IMR-90 (cell line): ENCODE results near the gene DOCK4. TPM values are rescaled to one million over a fixed set of nuclear protein-coding genes. Genes with fewer than 3 reads are reported as not detected.

ENCODE experiments used
- ATAC-seq: fragments of 200-7000 bp; cut with Tn5 transposase; 2 replicates; pipeline ENCODE4 v1.9.1; 2020; ENCODE audit warnings: low read depth, mild to moderate bottlenecking, moderate library complexity
- BruUV-seq: library from RNA; stranded (reverse); fragments of 400-500 nt; replicated peaks from 2 replicates; lab custom pipeline; 2021; lab: Mats Ljungman, UMichigan
- CTCF ChIA-PET: fragments of 300-600 bp; formaldehyde crosslinking; extraction: SDS; loops from one replicate; lab custom pipeline; 2021; ENCODE audit warnings: antibody characterized with exemption; lab: Yijun Ruan, JAX
- POLR2A ChIA-PET: fragments of 300-600 bp; sonication (Branson Sonifier 250); formaldehyde crosslinking; loops from one replicate; lab custom pipeline; 2022; ENCODE audit warnings: antibody characterized with exemption; ENCODE audit not compliant: unreplicated experiment; lab: Charles Lee
- DNase-seq: peaks from one replicate; pipeline ENCODE4 v3.0.0; 2013
- H2AFZ ChIP-seq: replicated peaks from 2 replicates; pipeline ENCODE3; 2013; ENCODE audit warnings: low read length, mild to moderate bottlenecking; ENCODE audit not compliant: poor library complexity
- H2AK5ac ChIP-seq: 2 replicates; pipeline ENCODE4 v1.6.1; 2013; ENCODE audit warnings: low read depth, low read length, inconsistent platforms
- H2AK9ac ChIP-seq: replicated peaks from 2 replicates; pipeline ENCODE3; 2013; ENCODE audit warnings: mild to moderate bottlenecking, low read depth, low read length, moderate library complexity; ENCODE audit not compliant: poor library complexity
- H2BK120ac ChIP-seq: 2 replicates; pipeline ENCODE4 v1.6.1; 2013; ENCODE audit warnings: low read depth, low read length, inconsistent platforms
- H2BK15ac ChIP-seq: 3 replicates; pipeline ENCODE4 v1.6.1; 2013; ENCODE audit warnings: low read depth, low read length, inconsistent platforms
- H2BK20ac ChIP-seq: 2 replicates; pipeline ENCODE4 v1.6.1; 2013; ENCODE audit warnings: low read depth, mild to moderate bottlenecking, inconsistent platforms, low read length, moderate library complexity
- H2BK5ac ChIP-seq: 2 replicates; pipeline ENCODE4 v1.6.1; 2013; ENCODE audit warnings: mild to moderate bottlenecking, low read depth, low read length, inconsistent platforms; ENCODE audit not compliant: poor library complexity, severe bottlenecking
- H3K14ac ChIP-seq: replicated peaks from 2 replicates; pipeline ENCODE4 v1.6.1; 2013; ENCODE audit warnings: low read depth, low read length, inconsistent platforms
- H3K18ac ChIP-seq: 2 replicates; pipeline ENCODE4 v1.6.1; 2013; ENCODE audit warnings: low read depth, low read length, control low read depth
- H3K23ac ChIP-seq: 2 replicates; pipeline ENCODE4 v1.6.1; 2013; ENCODE audit warnings: low read depth, low read length, inconsistent platforms
- H3K27ac ChIP-seq: 2 replicates; pipeline ENCODE4 v1.5.1; 2013; ENCODE audit warnings: mild to moderate bottlenecking, control low read depth, low read length; ENCODE audit not compliant: insufficient read depth
- H3K27me3 ChIP-seq: 2 replicates; pipeline ENCODE4 v1.6.1; 2013; ENCODE audit warnings: low read length; ENCODE audit not compliant: control insufficient read depth, insufficient read depth
- H3K36me3 ChIP-seq: 2 replicates; pipeline ENCODE4 v1.6.1; 2013; ENCODE audit warnings: low read length, mixed read lengths; ENCODE audit not compliant: control insufficient read depth, insufficient read depth
- H3K4ac ChIP-seq: 2 replicates; pipeline ENCODE4 v1.6.1; 2013; ENCODE audit warnings: low read depth, low read length, inconsistent platforms
- H3K4me1 ChIP-seq: 2 replicates; pipeline ENCODE4 v1.6.1; 2013; ENCODE audit warnings: low read length, mixed read lengths; ENCODE audit not compliant: control insufficient read depth, insufficient read depth
- H3K4me2 ChIP-seq: 2 replicates; pipeline ENCODE4 v1.6.1; 2013; ENCODE audit warnings: low read depth, mild to moderate bottlenecking, control low read depth, low read length, moderate library complexity
- H3K4me3 ChIP-seq: 2 replicates; pipeline ENCODE4 v1.5.1; 2013; ENCODE audit warnings: low read depth, mild to moderate bottlenecking, control low read depth, low read length, moderate library complexity; ENCODE audit not compliant: insufficient read depth
- H3K56ac ChIP-seq: 2 replicates; pipeline ENCODE4 v1.6.1; 2013; ENCODE audit warnings: low read length, inconsistent platforms; ENCODE audit not compliant: insufficient read depth; ENCODE audit errors: extremely low read depth
- H3K79me1 ChIP-seq, 2 experiments: 2 replicates each; pipeline ENCODE4 v1.6.1; 2013; ENCODE audit warnings: low read length in 2 of 2, inconsistent platforms in 1 of 2, low read depth in 1 of 2
- H3K9ac ChIP-seq: 2 replicates; pipeline ENCODE4 v1.6.1; 2013; ENCODE audit warnings: low read depth, low read length, control low read depth
- H3K9me1 ChIP-seq: 2 replicates; pipeline ENCODE4 v1.6.1; 2013; ENCODE audit warnings: low read length, inconsistent platforms; ENCODE audit not compliant: insufficient read depth
- H3K9me3 ChIP-seq: 2 replicates; pipeline ENCODE4 v1.6.1; 2013; ENCODE audit warnings: low read length; ENCODE audit not compliant: control insufficient read depth, insufficient read depth
- H4K20me1 ChIP-seq: 2 replicates; pipeline ENCODE4 v1.6.1; 2013; ENCODE audit warnings: low read length, inconsistent platforms; ENCODE audit not compliant: insufficient read depth
- H4K5ac ChIP-seq: 2 replicates; pipeline ENCODE4 v1.6.1; 2013; ENCODE audit warnings: mild to moderate bottlenecking, low read depth, low read length, control low read depth
- H4K8ac ChIP-seq, 2 experiments: 2 replicates each; pipeline ENCODE4 v1.6.1; 2013; ENCODE audit warnings: low read depth in 2 of 2, low read length in 2 of 2, control low read depth in 1 of 2, inconsistent platforms in 1 of 2
- H4K91ac ChIP-seq: 2 replicates; pipeline ENCODE4 v1.6.1; 2013; ENCODE audit warnings: low read depth, low read length, inconsistent platforms; ENCODE audit not compliant: insufficient read depth
- BHLHE40 ChIP-seq: fragments of 150-350 bp; IDR thresholded peaks from 2 replicates; pipeline ENCODE4 v1.6.1; 2016; ENCODE audit warnings: mild to moderate bottlenecking, low read depth, low read length
- CEBPB ChIP-seq: IDR thresholded peaks from 2 replicates; pipeline ENCODE4 v1.6.1; 2012; ENCODE audit warnings: low read depth, low read length, improper control_type of control experiment
- CHD1 ChIP-seq: IDR thresholded peaks from 2 replicates; pipeline ENCODE4 v1.6.1; 2012; ENCODE audit warnings: low read depth, low read length, improper control_type of control experiment
- ELK1 ChIP-seq: fragments of 150-350 bp; IDR thresholded peaks from 2 replicates; pipeline ENCODE4 v1.6.1; 2016; ENCODE audit warnings: low read depth, mild to moderate bottlenecking, low read length, moderate library complexity, borderline replicate concordance
- FOS ChIP-seq: fragments of 150-350 bp; IDR thresholded peaks from 2 replicates; pipeline ENCODE4 v1.6.1; 2016; ENCODE audit warnings: low read depth, low read length
- MAFK ChIP-seq: IDR thresholded peaks from 2 replicates; pipeline ENCODE4 v1.6.1; 2012; ENCODE audit warnings: low read depth, low read length, improper control_type of control experiment
- MAZ ChIP-seq: IDR thresholded peaks from 2 replicates; pipeline ENCODE4 v1.6.1; 2012; ENCODE audit warnings: low read depth, mild to moderate bottlenecking, low read length, improper control_type of control experiment, moderate library complexity, borderline replicate concordance
- MXI1 ChIP-seq: IDR thresholded peaks from 2 replicates; pipeline ENCODE4 v1.6.1; 2012; ENCODE audit warnings: low read depth, mild to moderate bottlenecking, low read length, moderate library complexity, borderline replicate concordance
- NFE2L2 ChIP-seq: fragments of 150-350 bp; IDR thresholded peaks from 2 replicates; pipeline ENCODE4 v1.6.1; 2016; ENCODE audit warnings: low read depth, mild to moderate bottlenecking, low read length
- POLR2A ChIP-seq: IDR thresholded peaks from 2 replicates; pipeline ENCODE4 v1.6.1; 2012; ENCODE audit warnings: mild to moderate bottlenecking, low read depth, low read length
- RAD21 ChIP-seq: IDR thresholded peaks from 2 replicates; pipeline ENCODE4 v1.6.1; 2012; ENCODE audit warnings: low read length, improper control_type of control experiment
- RCOR1 ChIP-seq: IDR thresholded peaks from 2 replicates; pipeline ENCODE4 v1.6.1; 2012; ENCODE audit warnings: mild to moderate bottlenecking, low read length, improper control_type of control experiment; ENCODE audit not compliant: insufficient replicate concordance
- RFX5 ChIP-seq: IDR thresholded peaks from 2 replicates; pipeline ENCODE4 v1.8.0; 2012; ENCODE audit warnings: low read depth, mild to moderate bottlenecking, low read length, moderate library complexity
- SMC3 ChIP-seq: fragments of 150-350 bp; IDR thresholded peaks from 2 replicates; pipeline ENCODE4 v1.6.1; 2016; ENCODE audit warnings: low read depth, mild to moderate bottlenecking, antibody characterized with exemption, low read length, moderate library complexity
- WGBS, 2 experiments: methylation state at CpG; one replicate each; pipeline versions ENCODE4 v1.1.5 to v1.1.7; 2013; ENCODE audit warnings: missing lambda C conversion rate in 2 of 2; ENCODE audit not compliant: insufficient read length in 1 of 2; ENCODE audit errors: extremely low coverage in 2 of 2; 5-methylcytosine and 5-hydroxymethylcytosine counted together
- dilution Hi-C: fragments of 300-500 bp; cut with HindIII; formaldehyde crosslinking; loops from one replicate; pipeline ENCODE4 v1.14.3; 2018; ENCODE audit warnings: low sequenced_read_pairs; ENCODE audit not compliant: unreplicated experiment
- in situ Hi-C: fragments of 300-500 bp; cut with MboI; formaldehyde crosslinking; loops from 3 replicates; pipeline ENCODE4 v1.14.3; 2019; ENCODE audit warnings: low sequenced_read_pairs, inconsistent platforms, mixed read lengths
- intact Hi-C: fragments of 100-400 bp; cut with micrococcal nuclease; formaldehyde crosslinking; loops from 2 replicates; pipeline ENCODE4 v1.10.0; 2022
- polyA plus RNA-seq, 3 experiments: library from polyadenylated mRNA; depleted of rRNA; stranded (reverse); fragments of >200 nt; gene quantifications; 2 replicates each; pipeline ENCODE4 v1.2.3, GENCODE V29; 2012; ENCODE audit warnings: low replicate concordance in 1 of 3
- total RNA-seq: library from RNA; depleted of rRNA; stranded (reverse); fragments of >200 nt; gene quantifications from 2 replicates; pipeline ENCODE4 v1.2.3, GENCODE V29; 2012
- TF ChIP-seq, protein P1 (sequence below): fragments of 150-350 bp; IDR thresholded peaks from 2 replicates; pipeline ENCODE4 v1.6.1; 2017; ENCODE audit warnings: mild to moderate bottlenecking, antibody characterized with exemption, low read length, low read depth
- TF ChIP-seq, protein P2 (sequence below): conservative IDR thresholded peaks from 2 replicates; pipeline ENCODE4 v1.5.1; 2012; ENCODE audit warnings: mild to moderate bottlenecking, low read depth, low read length, improper control_type of control experiment

The DOCK4 gene
- total and polyA plus RNA-seq, 2 of the 4 experiments (the other 2 are of a cell fraction) = 4.4 to 12.2 TPM

DNA sequence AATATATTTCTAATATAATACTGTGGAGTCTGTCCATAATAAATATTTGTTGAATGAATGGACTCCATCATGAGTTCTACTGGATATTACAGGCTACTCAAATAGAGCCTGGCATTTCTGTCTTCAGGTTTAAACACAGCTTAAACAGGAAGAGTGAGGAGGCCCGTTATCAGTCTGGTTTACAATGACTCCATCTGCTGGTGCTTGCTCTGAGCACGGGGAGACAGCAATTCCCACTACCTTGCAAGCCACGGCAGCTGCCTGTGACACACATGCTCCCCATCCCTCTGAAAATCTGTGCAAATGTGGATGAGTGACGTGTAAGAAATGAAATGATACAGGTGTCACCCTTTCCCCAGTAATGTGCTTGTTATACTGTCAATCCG lies 350.4 kb downstream of the DOCK4 start:
- Histone ChIP-seq H2BK20ac (no peak overlapping the region), H3K18ac (no peak overlapping the region), H3K27ac (no peak overlapping the region), H2AK9ac (no peak overlapping the region), H3K56ac (no peak overlapping the region), H2BK120ac (no peak overlapping the region), H4K5ac (no peak overlapping the region), H2BK5ac (no peak overlapping the region), H3K9me3 (no peaks in the 10 kb centered on the region), H3K4me2 (no peak overlapping the region), H3K79me1 (no peaks in the 10 kb centered on the region), H4K20me1 (no peaks in the 10 kb centered on the region), H2AFZ (no peak overlapping the region), H3K9me1 (no peaks in the 10 kb centered on the region; the same call in 1 of the 2 replicates), H4K8ac (no peak overlapping the region), H3K23ac (no peak overlapping the region), H3K9ac (no peak overlapping the region), H3K36me3 (peaks cover 3% of the 10 kb centered on the region), H2AK5ac (no peak overlapping the region), H3K4me1 (no peaks in the 10 kb centered on the region), H3K14ac (no peak overlapping the region), H3K4me3 (no peak overlapping the region), H3K27me3 (no peaks in the 10 kb centered on the region), H2BK15ac (no peak overlapping the region), H3K4ac (no peak overlapping the region), H4K91ac (no peak overlapping the region)
- in situ Hi-C loops = no loop called here
- dilution Hi-C loops = no loop called here
- ChIA-PET POLR2A (no interaction called here), CTCF (interaction anchor here (0.6 to 2.5 kb wide), 18 partner anchors 8 to 117 kb away, joined by 3 to 17 read pairs (median 4); no protein-coding TSS in a partner anchor)
- peak; percentile 77 for ATAC-seq
- no TSS peak for BruUV-seq
- TF ChIP-seq CEBPB = no peak
- TF ChIP-seq MAZ = no peak
- TF ChIP-seq SMC3 = 0 out of 2 replicates have a peak, but pooled peaks have one; percentile 18
- peak; percentile 31; the same call in 1 of the 2 replicates for TF ChIP-seq RAD21
- TF ChIP-seq MXI1 = no peak
- TF ChIP-seq, protein P1, sequence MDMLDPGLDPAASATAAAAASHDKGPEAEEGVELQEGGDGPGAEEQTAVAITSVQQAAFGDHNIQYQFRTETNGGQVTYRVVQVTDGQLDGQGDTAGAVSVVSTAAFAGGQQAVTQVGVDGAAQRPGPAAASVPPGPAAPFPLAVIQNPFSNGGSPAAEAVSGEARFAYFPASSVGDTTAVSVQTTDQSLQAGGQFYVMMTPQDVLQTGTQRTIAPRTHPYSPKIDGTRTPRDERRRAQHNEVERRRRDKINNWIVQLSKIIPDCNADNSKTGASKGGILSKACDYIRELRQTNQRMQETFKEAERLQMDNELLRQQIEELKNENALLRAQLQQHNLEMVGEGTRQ = no peak
- TF ChIP-seq CHD1 = no peak
- no peak for TF ChIP-seq NFE2L2
- no peak for TF ChIP-seq BHLHE40
- TF ChIP-seq, protein P2, sequence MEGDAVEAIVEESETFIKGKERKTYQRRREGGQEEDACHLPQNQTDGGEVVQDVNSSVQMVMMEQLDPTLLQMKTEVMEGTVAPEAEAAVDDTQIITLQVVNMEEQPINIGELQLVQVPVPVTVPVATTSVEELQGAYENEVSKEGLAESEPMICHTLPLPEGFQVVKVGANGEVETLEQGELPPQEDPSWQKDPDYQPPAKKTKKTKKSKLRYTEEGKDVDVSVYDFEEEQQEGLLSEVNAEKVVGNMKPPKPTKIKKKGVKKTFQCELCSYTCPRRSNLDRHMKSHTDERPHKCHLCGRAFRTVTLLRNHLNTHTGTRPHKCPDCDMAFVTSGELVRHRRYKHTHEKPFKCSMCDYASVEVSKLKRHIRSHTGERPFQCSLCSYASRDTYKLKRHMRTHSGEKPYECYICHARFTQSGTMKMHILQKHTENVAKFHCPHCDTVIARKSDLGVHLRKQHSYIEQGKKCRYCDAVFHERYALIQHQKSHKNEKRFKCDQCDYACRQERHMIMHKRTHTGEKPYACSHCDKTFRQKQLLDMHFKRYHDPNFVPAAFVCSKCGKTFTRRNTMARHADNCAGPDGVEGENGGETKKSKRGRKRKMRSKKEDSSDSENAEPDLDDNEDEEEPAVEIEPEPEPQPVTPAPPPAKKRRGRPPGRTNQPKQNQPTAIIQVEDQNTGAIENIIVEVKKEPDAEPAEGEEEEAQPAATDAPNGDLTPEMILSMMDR = peak; percentile 34
- TF ChIP-seq MAFK = no peak
- TF ChIP-seq POLR2A = no peak
- no peak for TF ChIP-seq ELK1
- TF ChIP-seq FOS = no peak
- TF ChIP-seq RCOR1 = no peak
- TF ChIP-seq RFX5 = no peak
- peak; percentile 59 for DNase-seq
- intact Hi-C loops = loop anchor here (1.0 to 2.0 kb wide), 5 partner anchors 93 to 555 kb away; no protein-coding TSS in a partner anchor
- WGBS, 2 experiments = no CpG with 5 or more reads among the region's 5 CpGs
